Measurements from ENCODE around the gene STXBP3. TPM values are rescaled to one million over a fixed set of nuclear protein-coding genes. Genes with fewer than 3 reads are reported as not detected.
"Not testable (repeated sequence)": the region's sequence is repeated elsewhere in the genome, so short reads cannot be mapped to it uniquely, and the experiment has no call there.

The STXBP3 gene
- total RNA-seq, 1 donor from 2014 or later, result 36.7 TPM

- TF ChIP-seq CTCF (conservative IDR thresholded peaks at IDR 0.05; ENCODE audit: low read depth, low read length), result no peak
- no peak for DNase-seq (ENCODE audit: low read depth)
- no peak overlapping the region for H3K4me3 ChIP-seq (ENCODE audit: low read depth, low read length)
Measured at GRCh38 chr1:108779455-108779854, 33.0 kb downstream of the STXBP3 start.

- no peak for DNase-seq (ENCODE audit: low read depth)
- H3K4me3 ChIP-seq (ENCODE audit: low read depth, low read length), result no peak overlapping the region
- no peak for TF ChIP-seq CTCF (conservative IDR thresholded peaks at IDR 0.05; ENCODE audit: low read depth, low read length)
Measured at GRCh38 chr1:108780937-108781574, 34.6 kb downstream of the STXBP3 start.

- not testable (repeated sequence) for H3K4me3 ChIP-seq (ENCODE audit: low read depth, low read length); DNase-seq (ENCODE audit: low read depth)
Measured at GRCh38 chr1:108781575-108781944, 35.1 kb downstream of the STXBP3 start.

- DNase-seq (ENCODE audit: low read depth), result no peak
- no peak for TF ChIP-seq CTCF (conservative IDR thresholded peaks at IDR 0.05; ENCODE audit: low read depth, low read length)
- no peak overlapping the region for H3K4me3 ChIP-seq (ENCODE audit: low read depth, low read length)
Measured at GRCh38 chr1:108785264-108785663, 38.8 kb downstream of the STXBP3 start.

- no peak for DNase-seq (ENCODE audit: low read depth)
- H3K4me3 ChIP-seq (ENCODE audit: low read depth, low read length), result no peak overlapping the region
- TF ChIP-seq CTCF (conservative IDR thresholded peaks at IDR 0.05; ENCODE audit: low read depth, low read length), result no peak
Measured at GRCh38 chr1:108785880-108786279, 39.4 kb downstream of the STXBP3 start.

GRCh38 chr1:108791790-108792189 lies 45.3 kb downstream of the STXBP3 start:
- TF ChIP-seq CTCF (conservative IDR thresholded peaks at IDR 0.05; ENCODE audit: low read depth, low read length), result no peak
- no peak overlapping the region for H3K4me3 ChIP-seq (ENCODE audit: low read depth, low read length)
- no peak for DNase-seq (ENCODE audit: low read depth)

GRCh38 chr1:108792420-108792819 lies 45.9 kb downstream of the STXBP3 start:
- no peak for DNase-seq (ENCODE audit: low read depth)
- no peak overlapping the region for H3K4me3 ChIP-seq (ENCODE audit: low read depth, low read length)
- no peak for TF ChIP-seq CTCF (conservative IDR thresholded peaks at IDR 0.05; ENCODE audit: low read depth, low read length)

Data from epithelial cell of proximal tubule (primary cell).